Spinal cord (tissue), 10 donors: ENCODE results near the gene SEMA5A. TPM values are rescaled to one million over a fixed set of nuclear protein-coding genes. Genes with fewer than 3 reads are reported as not detected.
A peak's percentile ranks its signal among the peaks of the same experiment; 100 is the strongest.
"Not testable (repeated sequence)": the region's sequence is repeated elsewhere in the genome, so short reads cannot be mapped to it uniquely, and the experiment has no call there.

Experiments
- DNase-seq, 6 donors: peaks; one replicate each; pipeline versions ENCODE4 v3.0.0 to v3.0.0-alpha.2; 2013 to 2015; ENCODE audit warnings: low spot score in 6 of 6, low read depth in 4 of 6
- H3K27ac ChIP-seq: one replicate; pipeline ENCODE4 v1.5.1; 2013; ENCODE audit warnings: low read depth, low read length, control low read depth
- H3K27me3 ChIP-seq: one replicate; pipeline ENCODE4 v1.6.1; 2013; ENCODE audit warnings: low read length; ENCODE audit not compliant: control insufficient read depth, insufficient read depth
- H3K36me3 ChIP-seq: one replicate; pipeline ENCODE4 v1.6.1; 2013; ENCODE audit warnings: low read length; ENCODE audit not compliant: control insufficient read depth, insufficient read depth
- H3K4me1 ChIP-seq: one replicate; pipeline ENCODE4 v1.6.1; 2013; ENCODE audit warnings: low read length; ENCODE audit not compliant: control insufficient read depth, insufficient read depth
- H3K4me3 ChIP-seq: one replicate; pipeline ENCODE4 v1.5.1; 2013; ENCODE audit warnings: low read depth, low read length, control low read depth
- H3K9me3 ChIP-seq: one replicate; pipeline ENCODE4 v1.6.1; 2013; ENCODE audit warnings: low read length; ENCODE audit not compliant: control insufficient read depth, insufficient read depth
- WGBS: methylation state at CpG from one replicate; pipeline ENCODE4 v1.1.5; 2013; ENCODE audit warnings: missing lambda C conversion rate; ENCODE audit not compliant: insufficient coverage; 5-methylcytosine and 5-hydroxymethylcytosine counted together
- polyA plus RNA-seq, 2 donors: library from polyadenylated mRNA; unstranded; fragments of 120-200 nt; gene quantifications; one replicate each; pipeline ENCODE4 v1.2.1, GENCODE V29; 2013; ENCODE audit not compliant: insufficient read length in 2 of 2
- total RNA-seq, 2 donors: library from RNA; depleted of rRNA in 1 of 2; stranded (reverse); fragments of 120-200 nt in 1 of 2; fragments of >200 nt in 1 of 2; gene quantifications; one replicate each; pipeline versions ENCODE4 v1.2.3 to v1.2.4, GENCODE V29; 2013 to 2014
- donor health status: healthy.

Gene SEMA5A
- total and polyA plus RNA-seq, 4 donors: 35.2 to 70.7 (median 59.3) TPM

DNA sequence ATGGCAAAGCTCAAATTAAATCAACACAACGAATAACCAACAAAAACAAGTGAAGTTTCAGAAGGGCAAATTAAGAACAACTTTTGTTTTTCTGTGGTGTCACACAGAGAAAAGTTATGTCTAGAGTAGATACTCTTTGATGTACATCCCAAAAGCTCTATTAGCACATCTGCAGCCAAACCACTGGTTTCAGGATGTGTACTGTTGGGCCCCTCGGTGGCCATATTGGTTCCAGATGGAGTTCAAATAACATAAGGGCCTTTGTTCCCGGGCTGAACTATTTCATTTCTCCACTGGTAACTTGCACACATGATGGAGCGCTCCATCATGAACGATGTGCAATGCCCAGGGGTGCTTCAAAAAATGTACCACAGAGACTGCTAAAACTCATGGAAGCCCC is 126.1 kb downstream of the SEMA5A start:
- DNase-seq: no peak
- Histone ChIP-seq H3K27ac (no peak overlapping the region), H3K9me3 (no peaks in the 10 kb centered on the region), H3K36me3 (no peaks in the 10 kb centered on the region), H3K4me1 (no peaks in the 10 kb centered on the region), H3K27me3 (no peaks in the 10 kb centered on the region), H3K4me3 (no peak overlapping the region)
- WGBS: 60% methylated on average over 2 of the region's 5 CpGs

GRCh38 chr5:9415566-9415965 is 130.3 kb downstream of the SEMA5A start:
- no peaks in the 10 kb centered on the region for H3K9me3 ChIP-seq
- WGBS: no CpG with 5 or more reads among the region's 2 CpGs

DNA sequence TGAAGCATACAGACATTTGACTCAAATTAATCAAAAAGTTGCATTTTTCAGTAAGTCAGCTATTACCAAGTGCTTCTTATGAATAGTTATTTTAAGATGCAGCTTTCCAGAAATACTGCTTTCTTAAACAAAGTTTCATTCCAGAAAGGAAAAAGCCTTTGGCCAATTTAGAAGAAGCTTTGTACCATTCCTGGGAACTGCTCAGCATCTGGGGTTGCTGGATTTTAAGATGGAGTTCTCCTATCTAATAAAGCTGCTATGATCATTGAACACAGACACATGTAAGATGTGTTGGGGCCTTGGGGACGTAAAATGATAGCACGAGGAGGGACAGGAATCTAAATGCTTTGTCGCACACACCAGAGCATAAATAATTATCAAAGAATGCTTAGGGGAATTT is 130.8 kb downstream of the SEMA5A start:
- no peaks in the 10 kb centered on the region for H3K27me3 ChIP-seq
- WGBS: no CpG with 5 or more reads among the region's 3 CpGs
- H3K4me3 ChIP-seq: no peak overlapping the region
- no peaks in the 10 kb centered on the region for H3K36me3 ChIP-seq
- DNase-seq: peak in 1 of 6 donors; percentile 42
- H3K9me3 ChIP-seq: no peaks in the 10 kb centered on the region
- no peak overlapping the region for H3K27ac ChIP-seq
- H3K4me1 ChIP-seq: no peaks in the 10 kb centered on the region

More at GRCh38 chr5:9415566-9415965, 130.3 kb downstream of the SEMA5A start:
- no peak for DNase-seq
- Histone ChIP-seq H3K4me1 (no peaks in the 10 kb centered on the region), H3K27me3 (no peaks in the 10 kb centered on the region), H3K27ac (no peak overlapping the region), H3K36me3 (no peaks in the 10 kb centered on the region), H3K4me3 (no peak overlapping the region)

DNA sequence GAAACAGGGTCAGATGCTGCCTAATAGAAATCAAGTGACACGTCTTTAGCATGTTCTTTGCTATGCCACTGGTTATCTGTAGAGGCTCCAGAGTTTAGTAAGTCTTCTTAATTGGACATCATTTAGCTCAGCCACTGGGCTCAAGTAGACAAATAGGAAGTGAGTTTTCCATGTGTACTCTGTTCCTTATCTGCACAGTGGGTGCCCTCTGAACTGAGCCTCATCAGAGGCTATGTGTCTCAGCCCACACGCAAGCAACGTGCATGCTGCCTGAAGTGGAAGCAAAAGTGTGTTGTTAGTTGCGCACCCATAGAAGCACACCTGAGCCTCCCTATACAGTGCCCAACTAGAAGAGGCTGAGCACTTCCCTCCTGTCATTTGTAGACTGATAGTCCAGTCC is 134.7 kb downstream of the SEMA5A start:
- Histone ChIP-seq H3K9me3 (no peaks in the 10 kb centered on the region), H3K27me3 (no peaks in the 10 kb centered on the region), H3K4me1 (no peaks in the 10 kb centered on the region), H3K36me3 (no peaks in the 10 kb centered on the region), H3K4me3 (no peak overlapping the region), H3K27ac (no peak overlapping the region)
- DNase-seq: no peak
- 94% methylated on average over 2 of the region's 4 CpGs for WGBS

DNA sequence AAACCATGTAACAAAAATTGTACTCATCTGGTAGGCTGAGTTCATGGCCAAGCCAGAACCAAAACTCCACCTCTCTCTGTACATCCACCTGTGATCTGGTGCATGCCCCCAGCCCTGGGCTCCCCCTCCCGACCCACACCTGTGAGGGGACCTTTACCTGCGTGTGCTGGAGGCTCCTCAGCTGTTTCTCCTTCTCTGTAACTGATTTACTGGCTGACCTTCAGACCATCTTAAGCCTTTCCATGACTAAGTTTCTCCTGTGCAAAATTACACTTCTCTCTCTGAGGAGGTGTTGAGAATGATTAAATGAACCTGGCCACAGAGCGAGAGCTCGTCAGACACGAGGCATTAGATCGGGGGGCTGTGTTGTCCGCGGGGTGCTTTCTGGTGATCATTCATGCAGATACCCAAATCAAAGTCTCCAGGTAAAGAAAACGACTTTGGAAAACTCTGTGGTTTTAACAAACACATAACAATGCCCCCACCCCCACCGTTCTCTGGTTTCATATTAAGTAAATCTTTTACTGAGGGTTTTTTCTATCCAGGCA is 136.4 kb downstream of the SEMA5A start:
- H3K27me3 ChIP-seq: no peaks in the 10 kb centered on the region
- no peaks in the 10 kb centered on the region for H3K36me3 ChIP-seq
- H3K27ac ChIP-seq: no peak overlapping the region
- H3K9me3 ChIP-seq: no peaks in the 10 kb centered on the region
- H3K4me1 ChIP-seq: no peaks in the 10 kb centered on the region
- WGBS: no CpG with 5 or more reads among the region's 10 CpGs
- H3K4me3 ChIP-seq: no peak overlapping the region
- DNase-seq: no peak

DNA sequence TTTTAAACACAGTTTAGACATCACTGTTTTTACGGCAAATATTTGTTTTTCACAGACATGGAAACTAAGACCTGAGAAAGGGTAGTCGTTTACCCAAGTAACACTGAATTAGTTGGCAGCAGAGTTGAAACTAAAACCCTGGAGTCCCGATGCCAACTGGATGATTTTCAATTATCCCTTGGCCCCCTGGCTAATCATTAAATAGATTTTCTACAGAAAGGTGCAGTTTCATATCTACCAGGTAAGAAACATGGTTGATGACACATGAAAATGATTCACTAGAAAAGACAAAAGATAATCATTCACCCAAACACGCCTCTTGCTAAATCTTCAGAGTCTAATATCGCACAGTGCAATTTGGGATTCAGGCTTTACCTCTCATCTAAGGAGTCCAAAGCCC is 136.9 kb downstream of the SEMA5A start:
- WGBS: 100% methylated on average over 2 of the region's 5 CpGs
- no peaks in the 10 kb centered on the region for H3K27me3 ChIP-seq
- no peaks in the 10 kb centered on the region for H3K4me1 ChIP-seq
- no peak overlapping the region for H3K4me3 ChIP-seq
- H3K27ac ChIP-seq: no peak overlapping the region
- H3K36me3 ChIP-seq: no peaks in the 10 kb centered on the region
- no peaks in the 10 kb centered on the region for H3K9me3 ChIP-seq
- no peak for DNase-seq

DNA sequence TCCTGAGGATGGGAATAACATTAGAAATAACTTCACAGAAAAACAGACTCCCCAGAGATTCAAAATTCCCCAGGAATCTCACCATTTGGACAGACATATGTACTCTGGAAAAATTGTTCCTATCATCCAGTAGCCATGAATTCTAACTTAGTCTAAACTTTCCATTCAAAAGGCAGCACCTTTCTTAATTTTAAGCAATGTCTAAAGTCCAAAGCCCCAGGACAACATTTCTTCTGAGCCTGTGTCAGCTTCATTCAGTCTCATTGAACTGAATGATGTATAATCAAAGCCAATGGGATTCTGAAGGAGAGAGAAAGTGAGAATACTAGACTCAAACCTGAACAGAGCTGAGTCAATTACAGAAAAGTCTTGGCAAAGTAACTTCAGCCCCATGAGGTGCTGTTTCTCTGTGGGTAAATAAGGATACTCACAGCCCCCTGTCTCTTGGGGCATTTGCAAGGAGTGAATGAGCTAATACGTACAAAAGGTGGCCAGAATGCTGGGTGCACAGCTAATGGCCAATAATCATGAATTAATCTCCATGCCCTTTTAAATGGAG is 140.6 kb downstream of the SEMA5A start:
- Histone ChIP-seq H3K27me3 (no peaks in the 10 kb centered on the region), H3K27ac (no peak overlapping the region), H3K9me3 (no peaks in the 10 kb centered on the region), H3K4me1 (no peaks in the 10 kb centered on the region), H3K4me3 (no peak overlapping the region), H3K36me3 (no peaks in the 10 kb centered on the region)
- no peak for DNase-seq
- no CpG with 5 or more reads among the region's 1 CpG for WGBS

- no peak overlapping the region for H3K27ac ChIP-seq
- no peak for DNase-seq
- no peaks in the 10 kb centered on the region for H3K4me1 ChIP-seq
- WGBS: 86% methylated on average over 3 of the region's 4 CpGs
- H3K36me3 ChIP-seq: no peaks in the 10 kb centered on the region
- H3K4me3 ChIP-seq: no peak overlapping the region
- no peaks in the 10 kb centered on the region for H3K27me3 ChIP-seq
- no peaks in the 10 kb centered on the region for H3K9me3 ChIP-seq
Observed at GRCh38 chr5:9401786-9402472, 143.9 kb downstream of the SEMA5A start.

DNA sequence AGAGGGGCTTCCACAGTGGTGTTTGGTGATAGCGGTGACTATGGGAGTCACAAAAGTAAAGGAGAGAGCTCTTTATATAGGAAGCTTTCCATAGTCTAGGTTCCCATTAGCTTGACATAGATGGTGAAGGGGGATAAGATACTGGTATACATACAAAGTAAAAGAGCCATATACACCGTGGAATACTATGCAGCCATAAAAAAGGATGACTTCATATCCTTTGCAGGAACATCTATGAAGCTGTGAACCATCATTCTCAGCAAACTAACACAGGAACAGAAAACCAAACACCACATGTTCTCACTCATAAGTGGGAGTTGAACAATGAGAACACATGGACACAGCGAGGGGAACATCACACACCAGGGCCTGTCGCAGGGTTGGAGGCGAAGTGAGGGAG is 146.1 kb downstream of the SEMA5A start:
- H3K36me3 ChIP-seq, H3K9me3 ChIP-seq, H3K4me3 ChIP-seq, H3K4me1 ChIP-seq, DNase-seq, H3K27me3 ChIP-seq, H3K27ac ChIP-seq: not testable (repeated sequence)
- no CpG with 5 or more reads among the region's 5 CpGs for WGBS

DNA sequence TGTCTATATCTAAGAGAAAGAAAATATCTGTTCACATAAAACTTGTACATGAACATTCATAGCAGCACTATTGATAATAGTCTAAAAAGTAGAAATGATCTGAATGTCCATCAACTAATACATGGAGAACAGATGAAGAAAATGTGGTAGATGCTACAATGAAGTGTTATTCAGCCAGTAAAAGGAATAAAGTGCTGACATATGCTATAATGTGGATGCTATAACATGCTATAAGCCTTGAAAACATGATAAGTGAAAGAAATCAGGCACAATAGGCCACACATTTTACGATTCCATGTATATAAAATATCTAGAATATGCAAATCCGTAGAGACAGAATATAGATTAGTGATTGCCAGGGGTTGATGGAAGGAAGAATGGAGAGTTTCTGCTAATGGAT is 146.8 kb downstream of the SEMA5A start:
- DNase-seq: no peak
- Histone ChIP-seq H3K9me3 (no peaks in the 10 kb centered on the region), H3K36me3 (no peaks in the 10 kb centered on the region), H3K4me1 (no peaks in the 10 kb centered on the region), H3K4me3 (no peak overlapping the region), H3K27ac (no peak overlapping the region), H3K27me3 (no peaks in the 10 kb centered on the region)
- no CpG with 5 or more reads among the region's 2 CpGs for WGBS
